Spleen (tissue), 7 donors: ENCODE data around the gene EXOSC2.

ENCODE experiments used
- CTCF ChIP-seq, 11 experiments: fragments of 200-600 bp in 7 of 11; fragments of 450-650 bp in 4 of 11; sonication (generic) in 4 of 11; IDR thresholded peaks in 8 of 11; conservative IDR thresholded peaks in 3 of 11; 1 replicate in 7 of 11; 2 replicates in 4 of 11; pipeline versions ENCODE4 v1.4.0 to v1.8.0; 2016 to 2021; ENCODE audit warnings: antibody characterized with exemption in 11 of 11, inconsistent platforms in 4 of 11, mild to moderate bottlenecking in 1 of 11
- POLR2A ChIP-seq, 3 donors: fragments of 450-650 bp; IDR thresholded peaks; one replicate each; pipeline ENCODE4 v1.5.1; 2017; ENCODE audit warnings: antibody characterized with exemption in 3 of 3, mild to moderate bottlenecking in 1 of 3
- donor health status: DM: no; HTN: no; CAD: no; lungs with moderate emphysema.
- donor health status: DM: no; HTN: no; CAD: no.
- donor health status: DM: no; HTN: no; CAD: no.

- no peak for TF ChIP-seq CTCF (IDR thresholded peaks at IDR 0.05 in 8 of 11, conservative IDR thresholded peaks at IDR 0.05 in 3 of 11)
- TF ChIP-seq POLR2A (IDR thresholded peaks at IDR 0.05): no peak
Observed at GRCh38 chr9:130661451-130662098, 32.0 kb upstream of the EXOSC2 start.
